ENCODE data around the gene CLCN7. TPM values are rescaled to one million over a fixed set of nuclear protein-coding genes. Genes with fewer than 3 reads are reported as not detected.

CLCN7 gene
- total and polyA plus RNA-seq, 2 of the 8 experiments (the other 6 are each of a cell fraction or from before 2014, with no cell fraction given) = 38.6 to 81.5 TPM

GRCh38 chr16:1510272-1510671, 35.4 kb upstream of the CLCN7 start (continued):
- TF ChIP-seq, protein P1, sequence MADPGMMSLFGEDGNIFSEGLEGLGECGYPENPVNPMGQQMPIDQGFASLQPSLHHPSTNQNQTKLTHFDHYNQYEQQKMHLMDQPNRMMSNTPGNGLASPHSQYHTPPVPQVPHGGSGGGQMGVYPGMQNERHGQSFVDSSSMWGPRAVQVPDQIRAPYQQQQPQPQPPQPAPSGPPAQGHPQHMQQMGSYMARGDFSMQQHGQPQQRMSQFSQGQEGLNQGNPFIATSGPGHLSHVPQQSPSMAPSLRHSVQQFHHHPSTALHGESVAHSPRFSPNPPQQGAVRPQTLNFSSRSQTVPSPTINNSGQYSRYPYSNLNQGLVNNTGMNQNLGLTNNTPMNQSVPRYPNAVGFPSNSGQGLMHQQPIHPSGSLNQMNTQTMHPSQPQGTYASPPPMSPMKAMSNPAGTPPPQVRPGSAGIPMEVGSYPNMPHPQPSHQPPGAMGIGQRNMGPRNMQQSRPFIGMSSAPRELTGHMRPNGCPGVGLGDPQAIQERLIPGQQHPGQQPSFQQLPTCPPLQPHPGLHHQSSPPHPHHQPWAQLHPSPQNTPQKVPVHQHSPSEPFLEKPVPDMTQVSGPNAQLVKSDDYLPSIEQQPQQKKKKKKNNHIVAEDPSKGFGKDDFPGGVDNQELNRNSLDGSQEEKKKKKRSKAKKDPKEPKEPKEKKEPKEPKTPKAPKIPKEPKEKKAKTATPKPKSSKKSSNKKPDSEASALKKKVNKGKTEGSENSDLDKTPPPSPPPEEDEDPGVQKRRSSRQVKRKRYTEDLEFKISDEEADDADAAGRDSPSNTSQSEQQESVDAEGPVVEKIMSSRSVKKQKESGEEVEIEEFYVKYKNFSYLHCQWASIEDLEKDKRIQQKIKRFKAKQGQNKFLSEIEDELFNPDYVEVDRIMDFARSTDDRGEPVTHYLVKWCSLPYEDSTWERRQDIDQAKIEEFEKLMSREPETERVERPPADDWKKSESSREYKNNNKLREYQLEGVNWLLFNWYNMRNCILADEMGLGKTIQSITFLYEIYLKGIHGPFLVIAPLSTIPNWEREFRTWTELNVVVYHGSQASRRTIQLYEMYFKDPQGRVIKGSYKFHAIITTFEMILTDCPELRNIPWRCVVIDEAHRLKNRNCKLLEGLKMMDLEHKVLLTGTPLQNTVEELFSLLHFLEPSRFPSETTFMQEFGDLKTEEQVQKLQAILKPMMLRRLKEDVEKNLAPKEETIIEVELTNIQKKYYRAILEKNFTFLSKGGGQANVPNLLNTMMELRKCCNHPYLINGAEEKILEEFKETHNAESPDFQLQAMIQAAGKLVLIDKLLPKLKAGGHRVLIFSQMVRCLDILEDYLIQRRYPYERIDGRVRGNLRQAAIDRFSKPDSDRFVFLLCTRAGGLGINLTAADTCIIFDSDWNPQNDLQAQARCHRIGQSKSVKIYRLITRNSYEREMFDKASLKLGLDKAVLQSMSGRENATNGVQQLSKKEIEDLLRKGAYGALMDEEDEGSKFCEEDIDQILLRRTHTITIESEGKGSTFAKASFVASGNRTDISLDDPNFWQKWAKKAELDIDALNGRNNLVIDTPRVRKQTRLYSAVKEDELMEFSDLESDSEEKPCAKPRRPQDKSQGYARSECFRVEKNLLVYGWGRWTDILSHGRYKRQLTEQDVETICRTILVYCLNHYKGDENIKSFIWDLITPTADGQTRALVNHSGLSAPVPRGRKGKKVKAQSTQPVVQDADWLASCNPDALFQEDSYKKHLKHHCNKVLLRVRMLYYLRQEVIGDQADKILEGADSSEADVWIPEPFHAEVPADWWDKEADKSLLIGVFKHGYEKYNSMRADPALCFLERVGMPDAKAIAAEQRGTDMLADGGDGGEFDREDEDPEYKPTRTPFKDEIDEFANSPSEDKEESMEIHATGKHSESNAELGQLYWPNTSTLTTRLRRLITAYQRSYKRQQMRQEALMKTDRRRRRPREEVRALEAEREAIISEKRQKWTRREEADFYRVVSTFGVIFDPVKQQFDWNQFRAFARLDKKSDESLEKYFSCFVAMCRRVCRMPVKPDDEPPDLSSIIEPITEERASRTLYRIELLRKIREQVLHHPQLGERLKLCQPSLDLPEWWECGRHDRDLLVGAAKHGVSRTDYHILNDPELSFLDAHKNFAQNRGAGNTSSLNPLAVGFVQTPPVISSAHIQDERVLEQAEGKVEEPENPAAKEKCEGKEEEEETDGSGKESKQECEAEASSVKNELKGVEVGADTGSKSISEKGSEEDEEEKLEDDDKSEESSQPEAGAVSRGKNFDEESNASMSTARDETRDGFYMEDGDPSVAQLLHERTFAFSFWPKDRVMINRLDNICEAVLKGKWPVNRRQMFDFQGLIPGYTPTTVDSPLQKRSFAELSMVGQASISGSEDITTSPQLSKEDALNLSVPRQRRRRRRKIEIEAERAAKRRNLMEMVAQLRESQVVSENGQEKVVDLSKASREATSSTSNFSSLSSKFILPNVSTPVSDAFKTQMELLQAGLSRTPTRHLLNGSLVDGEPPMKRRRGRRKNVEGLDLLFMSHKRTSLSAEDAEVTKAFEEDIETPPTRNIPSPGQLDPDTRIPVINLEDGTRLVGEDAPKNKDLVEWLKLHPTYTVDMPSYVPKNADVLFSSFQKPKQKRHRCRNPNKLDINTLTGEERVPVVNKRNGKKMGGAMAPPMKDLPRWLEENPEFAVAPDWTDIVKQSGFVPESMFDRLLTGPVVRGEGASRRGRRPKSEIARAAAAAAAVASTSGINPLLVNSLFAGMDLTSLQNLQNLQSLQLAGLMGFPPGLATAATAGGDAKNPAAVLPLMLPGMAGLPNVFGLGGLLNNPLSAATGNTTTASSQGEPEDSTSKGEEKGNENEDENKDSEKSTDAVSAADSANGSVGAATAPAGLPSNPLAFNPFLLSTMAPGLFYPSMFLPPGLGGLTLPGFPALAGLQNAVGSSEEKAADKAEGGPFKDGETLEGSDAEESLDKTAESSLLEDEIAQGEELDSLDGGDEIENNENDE (IDR thresholded peaks at IDR 0.05; ENCODE audit: insufficient replicate concordance, low read length) = no peak
- no peak for TF ChIP-seq BRCA1 (IDR thresholded peaks at IDR 0.05; ENCODE audit: low read depth, low read length)
